Subcutaneous preadipocyte (primary cell): Measurements from ENCODE around the gene CCL25. TPM values are rescaled to one million over a fixed set of nuclear protein-coding genes. Genes with fewer than 3 reads are reported as not detected.

Source experiments
- total RNA-seq: library from RNA; depleted of rRNA; stranded (reverse); fragments of >200 nt; gene quantifications from 2 replicates; pipeline ENCODE4 v1.2.3, GENCODE V29; 2012

Gene CCL25
- total RNA-seq, result not detected in 2 replicates

GRCh38 chr19:8052464-8052859 lies at the start of gene CCL25:
Gene CCL25, plus strand, starts transcription at chr19:8052760. Its CDS starts 290 bp downstream, at chr19:8053050.

GRCh38 chr19:8005534-8006256 lies 46.9 kb upstream of the CCL25 start, which contains the start of gene ELAVL1:
Gene ELAVL1, minus strand, starts transcription at chr19:8005641. Its CDS starts 13,826 bp downstream, at chr19:7991815.

Other genes with a start within 250 kb of the CCL25 start
- 19.5 and 19.7 TPM in 2 replicates for gene EVI5L, start 222.5 kb upstream of the CCL25 start, total RNA-seq
- gene PRR36, start 178.4 kb upstream of the CCL25 start, total RNA-seq, result not detected in 2 replicates
- gene LRRC8E, start 164.2 kb upstream of the CCL25 start, total RNA-seq, result 5.1 and 6.2 TPM in 2 replicates
- 8.5 and 14.1 TPM in 2 replicates for gene MAP2K7, start 148.9 kb upstream of the CCL25 start, total RNA-seq
- 0.37 and 0.78 TPM in 2 replicates for gene TGFBR3L, start 137.9 kb upstream of the CCL25 start, total RNA-seq
- 27.4 and 31.6 TPM in 2 replicates for gene SNAPC2, start 132.4 kb upstream of the CCL25 start, total RNA-seq
- gene CTXN1, start 126.6 kb upstream of the CCL25 start, total RNA-seq, result 0.73 and 0.78 TPM in 2 replicates
- 51.6 and 53.3 TPM in 2 replicates for gene TIMM44, start 109.1 kb upstream of the CCL25 start, total RNA-seq
- gene ELAVL1, start 47.1 kb upstream of the CCL25 start, total RNA-seq, result 22.4 and 40.3 TPM in 2 replicates
- gene FBN3, start 96.8 kb downstream of the CCL25 start, total RNA-seq, result not detected in 2 replicates
- 15.6 and 29.8 TPM in 2 replicates for gene CERS4, start 156.6 kb downstream of the CCL25 start, total RNA-seq